Measurements from ENCODE around the gene DTX3L.

The DTX3L gene

DNA sequence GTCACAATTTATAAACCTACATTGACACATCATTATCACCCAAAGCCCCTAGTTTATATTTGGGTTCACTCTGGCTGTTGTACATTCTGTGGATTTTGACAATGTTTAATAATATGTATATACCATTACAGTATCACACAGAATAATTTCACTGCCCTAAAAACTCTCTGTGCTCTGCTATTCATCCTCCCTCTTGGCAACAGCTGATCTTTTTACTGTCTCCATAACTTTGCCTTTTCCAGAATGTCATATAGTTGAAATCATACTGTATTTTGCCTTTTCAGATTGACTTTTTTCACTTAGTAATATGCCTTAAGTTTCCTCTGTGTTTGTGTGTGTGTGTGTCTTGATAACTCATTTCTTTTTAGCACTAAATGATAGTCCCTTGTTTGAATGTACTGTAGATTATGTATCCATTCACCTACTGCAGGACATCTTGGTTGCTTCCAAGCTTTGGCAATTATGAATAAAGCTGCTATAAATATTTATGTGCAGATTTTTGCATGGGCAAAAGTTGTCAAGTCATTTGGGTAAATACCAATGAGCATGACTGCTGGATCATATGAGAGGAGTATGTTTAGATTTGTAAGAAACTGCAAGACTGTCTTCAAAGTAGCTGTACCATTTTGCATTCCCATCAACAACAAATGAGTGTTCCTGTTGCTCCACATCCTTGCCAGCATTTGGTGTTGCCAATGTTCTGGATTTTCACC is 22.8 kb downstream of the DTX3L start:
- TF ChIP-seq ZFX (IDR thresholded peaks at IDR 0.05; ENCODE audit: borderline replicate concordance): no peak
- no peak for TF ChIP-seq CTCF (IDR thresholded peaks at IDR 0.05)
- no peak overlapping the region for H3K27ac ChIP-seq

DNA sequence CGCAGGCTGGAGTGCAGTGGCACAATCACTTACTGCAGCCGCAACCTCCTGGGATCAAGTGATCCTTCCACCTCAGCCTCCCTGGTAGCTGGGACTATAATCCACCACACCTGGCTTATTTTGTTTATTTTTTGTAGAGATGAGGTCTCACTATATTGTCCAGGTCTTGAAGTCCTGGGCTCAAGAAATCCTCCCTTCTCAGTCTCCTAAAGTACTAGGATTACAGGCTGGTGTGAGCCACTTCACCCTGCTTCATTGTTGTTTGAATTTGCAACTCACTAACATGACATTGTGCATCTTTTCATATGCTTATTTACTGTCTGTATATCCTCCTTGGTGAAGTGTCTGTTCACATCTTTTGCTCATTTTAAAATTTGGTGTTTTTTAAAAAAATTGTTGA is 23.4 kb downstream of the DTX3L start:
- TF ChIP-seq ZFX (IDR thresholded peaks at IDR 0.05; ENCODE audit: borderline replicate concordance) (no peak), CTCF (IDR thresholded peaks at IDR 0.05) (no peak)

DNA sequence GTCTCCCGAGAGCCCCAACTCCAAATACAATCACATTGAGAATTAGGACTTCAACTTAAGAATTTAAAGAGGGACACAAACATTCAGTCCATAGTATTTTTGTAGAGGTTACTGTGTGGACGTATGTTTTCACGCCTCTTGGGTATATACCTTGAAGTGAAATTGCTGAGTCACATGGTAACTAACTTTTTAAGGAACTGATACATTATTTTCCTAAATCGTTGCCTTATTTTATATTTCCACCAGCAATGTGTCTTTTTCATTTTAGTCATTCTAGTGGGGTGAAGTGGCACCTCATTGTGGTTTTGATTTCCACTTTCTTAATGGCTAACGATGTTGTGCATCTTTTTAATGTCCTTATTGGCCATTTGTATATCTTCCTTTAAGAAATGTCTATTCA is 25.2 kb downstream of the DTX3L start:
- TF ChIP-seq ZFX (IDR thresholded peaks at IDR 0.05; ENCODE audit: borderline replicate concordance) (no peak), CTCF (IDR thresholded peaks at IDR 0.05) (no peak)
- no peak overlapping the region for H3K27ac ChIP-seq

More for the DNA sequence above, 23.4 kb downstream of the DTX3L start:
- no peak overlapping the region for H3K27ac ChIP-seq

DNA sequence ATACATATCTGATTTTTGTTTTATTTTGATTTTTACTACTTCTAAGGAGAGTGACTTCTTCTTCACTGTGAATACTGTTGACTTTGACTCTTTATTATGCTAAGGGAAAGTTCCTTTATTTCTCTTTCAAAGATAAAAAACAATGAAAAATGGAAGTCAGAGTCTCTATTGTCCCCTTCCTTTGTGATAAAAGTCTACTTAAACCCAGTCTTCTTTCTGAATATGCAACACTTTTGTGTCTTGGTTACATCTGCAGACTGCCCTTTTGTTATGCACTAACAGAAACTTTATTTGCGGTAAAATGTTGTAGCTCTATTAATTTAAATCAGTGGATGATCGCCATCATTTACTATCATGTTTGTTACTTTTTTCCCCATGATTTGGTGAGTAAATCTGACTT is 26.5 kb downstream of the DTX3L start:
- no peak overlapping the region for H3K27ac ChIP-seq
- TF ChIP-seq ZFX (IDR thresholded peaks at IDR 0.05; ENCODE audit: borderline replicate concordance) (no peak), CTCF (IDR thresholded peaks at IDR 0.05) (no peak)

GRCh38 chr3:122594025-122594424 is 29.9 kb downstream of the DTX3L start:
- no peak for TF ChIP-seq ZFX (IDR thresholded peaks at IDR 0.05; ENCODE audit: borderline replicate concordance)
- no peak for TF ChIP-seq CTCF (IDR thresholded peaks at IDR 0.05)
- H3K27ac ChIP-seq: no peak overlapping the region

GRCh38 chr3:122598151-122598550 is 34.0 kb downstream of the DTX3L start:
- TF ChIP-seq ZFX (IDR thresholded peaks at IDR 0.05; ENCODE audit: borderline replicate concordance) (no peak), CTCF (IDR thresholded peaks at IDR 0.05) (no peak)

DNA sequence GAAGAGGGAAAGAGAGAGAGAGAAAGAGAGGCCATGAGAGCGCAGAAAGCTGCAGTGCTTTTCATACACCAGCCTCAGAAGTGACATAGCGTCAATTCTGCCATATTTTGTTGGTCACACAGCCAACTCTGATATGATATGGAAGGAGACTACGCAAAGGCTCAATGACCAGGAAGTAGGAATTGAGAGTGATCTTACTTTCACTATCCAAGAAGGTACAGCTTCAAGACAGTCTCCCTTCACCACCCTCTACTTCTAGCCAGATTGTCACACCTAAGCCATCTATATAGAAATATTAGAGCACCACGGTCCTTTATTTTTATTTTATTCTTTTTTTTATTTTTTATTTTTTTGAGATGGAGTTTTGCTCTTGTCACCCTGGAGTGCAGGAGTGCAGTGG is 34.4 kb downstream of the DTX3L start:
- H3K27ac ChIP-seq: no peak overlapping the region
- no peak for TF ChIP-seq CTCF (IDR thresholded peaks at IDR 0.05)
- no peak for TF ChIP-seq ZFX (IDR thresholded peaks at IDR 0.05; ENCODE audit: borderline replicate concordance)

More at GRCh38 chr3:122598151-122598550, 34.0 kb downstream of the DTX3L start:
- no peak overlapping the region for H3K27ac ChIP-seq
